Superior temporal gyrus (tissue), 1 donor: ENCODE data around the gene OPTC.
"Not testable (repeated sequence)": the region's sequence is repeated elsewhere in the genome, so short reads cannot be mapped to it uniquely, and the experiment has no call there.

Source experiments
- DNase-seq: peaks from one replicate; pipeline ENCODE4 v3.0.0-alpha.2; 2016; ENCODE audit errors: extremely low spot score

OPTC gene, protein sequence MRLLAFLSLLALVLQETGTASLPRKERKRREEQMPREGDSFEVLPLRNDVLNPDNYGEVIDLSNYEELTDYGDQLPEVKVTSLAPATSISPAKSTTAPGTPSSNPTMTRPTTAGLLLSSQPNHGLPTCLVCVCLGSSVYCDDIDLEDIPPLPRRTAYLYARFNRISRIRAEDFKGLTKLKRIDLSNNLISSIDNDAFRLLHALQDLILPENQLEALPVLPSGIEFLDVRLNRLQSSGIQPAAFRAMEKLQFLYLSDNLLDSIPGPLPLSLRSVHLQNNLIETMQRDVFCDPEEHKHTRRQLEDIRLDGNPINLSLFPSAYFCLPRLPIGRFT

DNA sequence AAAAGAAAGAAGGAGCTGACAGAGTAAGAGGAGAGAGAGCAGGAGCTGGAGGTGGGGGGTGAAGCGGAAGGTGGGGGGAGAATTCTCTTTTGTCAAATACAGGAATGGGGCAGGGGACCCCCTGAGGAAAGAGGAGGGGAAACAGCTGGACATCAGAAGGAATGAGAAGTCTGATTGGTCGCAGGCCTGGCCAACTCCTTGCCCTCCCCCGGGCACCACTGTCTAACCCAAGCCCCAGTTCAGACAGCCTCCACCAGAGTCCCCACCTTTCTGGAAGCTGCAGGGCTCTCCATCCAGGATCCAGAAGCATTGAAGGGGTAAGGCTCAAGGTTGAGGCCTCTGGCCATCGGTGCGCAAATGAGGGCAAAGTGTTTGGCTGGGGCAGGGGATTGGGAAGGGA lies at the start of gene OPTC:
Gene OPTC (plus strand): TSS at position 253 of the 400 bp plus-strand sequence. CDS start 1,853 bp downstream, outside the sequence.
- DNase-seq, result no peak

DNA sequence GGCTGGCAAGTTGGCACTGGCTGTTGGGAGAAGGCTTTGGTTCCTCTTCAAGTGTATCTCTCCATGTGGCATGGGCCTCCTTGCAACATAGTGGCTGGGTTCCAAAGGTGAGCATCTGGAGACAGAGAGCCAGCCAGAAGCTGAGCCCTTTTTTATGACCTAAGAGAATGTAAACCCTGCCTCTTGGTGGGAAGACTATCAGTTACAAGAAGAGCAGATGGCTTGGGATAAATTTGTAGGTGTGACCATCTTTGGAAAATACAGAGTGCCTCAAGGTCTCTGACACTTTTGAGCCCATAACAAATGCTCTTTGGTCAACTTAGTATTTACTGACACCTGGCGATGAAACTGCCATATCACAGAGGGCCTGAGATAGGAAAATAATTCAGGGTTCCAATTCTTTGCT lies 49.8 kb upstream of the OPTC start:
- DNase-seq, result no peak

DNA sequence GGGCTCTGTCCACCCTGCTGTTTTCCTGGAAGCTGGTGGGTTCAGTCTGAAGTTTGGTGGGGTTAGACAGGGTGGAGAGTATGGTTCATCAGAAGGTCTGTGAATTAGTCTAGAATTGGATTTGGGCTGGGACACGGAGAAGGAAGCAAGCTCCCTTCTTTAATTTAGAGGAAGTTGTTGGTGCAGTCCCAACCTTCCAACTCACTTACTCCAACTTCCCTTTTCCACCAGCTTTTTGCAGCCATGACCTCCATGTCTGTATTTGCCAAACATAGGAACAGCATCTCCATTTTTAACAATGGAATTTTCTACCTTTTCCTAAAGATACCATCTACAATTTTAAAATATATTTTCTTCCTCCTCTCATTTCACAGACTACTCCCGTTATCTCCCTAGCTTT lies 46.8 kb upstream of the OPTC start:
- no peak for DNase-seq

DNA sequence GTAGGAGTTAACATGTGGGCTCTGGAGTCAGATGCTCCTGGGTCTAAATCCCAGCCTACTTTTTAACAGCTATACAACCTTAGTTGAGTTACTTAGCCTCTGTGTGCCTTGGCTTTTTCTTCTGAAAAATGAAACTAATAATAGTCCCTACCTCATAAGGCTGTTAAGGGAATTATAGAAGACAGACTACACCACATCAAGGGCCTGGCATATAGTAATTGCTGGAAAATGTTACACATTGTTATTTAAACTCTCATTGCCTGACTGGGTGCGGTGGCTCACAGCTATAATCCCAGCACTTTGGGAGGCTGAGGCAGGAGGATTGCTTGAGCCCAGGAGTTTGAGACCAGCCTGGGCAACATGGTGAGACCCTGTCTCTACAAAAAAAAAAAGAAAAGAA lies 46.4 kb upstream of the OPTC start:
- DNase-seq, result not testable (repeated sequence)

DNA sequence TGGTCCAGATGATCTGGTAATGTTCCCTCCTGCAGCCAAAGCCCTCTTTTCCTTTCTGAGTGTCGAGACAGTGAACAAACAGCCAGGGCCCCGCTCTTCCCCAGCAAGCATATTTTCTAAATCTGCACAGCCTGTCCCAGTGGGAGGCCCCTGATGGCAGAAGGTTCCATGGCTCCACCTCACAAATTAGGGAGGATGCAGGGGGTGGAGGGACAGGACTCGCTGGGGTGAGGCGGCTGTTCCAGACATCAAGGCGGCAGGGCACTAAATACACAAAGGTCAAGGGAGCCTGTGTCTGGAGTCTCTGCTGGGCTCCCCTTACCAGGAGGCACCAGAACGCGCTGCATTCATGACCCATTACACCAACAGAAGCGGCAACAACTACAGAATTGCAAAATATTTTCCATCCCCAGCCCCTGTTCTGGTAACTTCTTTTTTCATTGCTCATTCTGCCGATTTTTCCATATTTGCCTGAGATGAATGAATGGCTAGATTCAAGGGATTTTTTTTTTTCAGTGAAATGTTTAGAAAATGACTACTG lies 45.4 kb upstream of the OPTC start:
- no peak for DNase-seq

DNA sequence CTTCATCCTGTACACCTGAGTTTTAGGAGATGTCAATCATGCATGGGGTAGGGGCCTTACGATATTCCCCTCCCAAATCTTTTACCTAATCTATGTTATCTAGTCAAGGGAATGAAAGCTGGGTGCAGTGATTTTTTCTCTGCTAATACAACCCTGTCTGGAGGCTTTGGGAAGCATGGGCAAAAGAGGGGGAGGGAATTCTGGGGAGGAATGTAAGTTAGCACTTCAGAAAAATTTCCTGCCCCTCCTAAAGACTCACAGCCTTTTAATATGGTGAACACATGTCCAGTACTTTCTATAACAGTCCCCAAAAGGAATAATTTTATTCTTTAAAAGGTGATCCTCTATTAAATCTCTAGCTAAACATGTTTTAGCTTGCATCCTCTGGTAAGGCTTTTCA lies 44.0 kb upstream of the OPTC start:
- DNase-seq, result no peak

DNA sequence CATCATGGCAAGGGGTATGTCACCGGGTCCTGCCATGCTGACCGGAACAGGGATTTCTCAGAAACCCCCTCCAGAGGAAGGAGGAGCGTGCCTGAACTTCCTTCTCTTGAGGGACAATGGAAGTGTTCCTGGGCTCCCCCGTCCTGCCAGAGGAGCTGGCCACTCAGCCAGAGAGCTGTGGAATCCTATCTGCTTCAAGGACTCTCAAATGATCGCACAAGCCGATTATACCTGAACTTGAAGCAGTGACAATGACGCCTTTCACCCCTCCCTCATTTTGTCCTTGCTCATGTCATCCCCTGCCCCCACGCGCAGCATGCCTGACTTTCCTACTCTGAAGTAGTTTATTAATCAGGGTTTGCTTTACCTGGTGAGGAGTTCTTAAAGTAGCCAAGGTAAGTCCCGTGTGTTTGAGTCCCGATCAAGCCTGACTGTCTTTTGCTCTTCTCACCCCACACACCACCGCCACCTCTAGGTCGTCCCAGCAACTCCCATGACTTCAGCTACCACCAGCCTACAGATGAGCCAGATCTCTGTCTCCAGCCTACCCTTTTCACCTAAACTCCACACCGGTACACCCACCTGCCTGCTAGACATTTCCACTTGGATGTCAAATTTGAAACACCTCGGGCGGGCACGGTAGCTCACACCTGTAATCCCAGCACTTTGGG lies 43.3 kb upstream of the OPTC start:
- DNase-seq, result no peak

DNA sequence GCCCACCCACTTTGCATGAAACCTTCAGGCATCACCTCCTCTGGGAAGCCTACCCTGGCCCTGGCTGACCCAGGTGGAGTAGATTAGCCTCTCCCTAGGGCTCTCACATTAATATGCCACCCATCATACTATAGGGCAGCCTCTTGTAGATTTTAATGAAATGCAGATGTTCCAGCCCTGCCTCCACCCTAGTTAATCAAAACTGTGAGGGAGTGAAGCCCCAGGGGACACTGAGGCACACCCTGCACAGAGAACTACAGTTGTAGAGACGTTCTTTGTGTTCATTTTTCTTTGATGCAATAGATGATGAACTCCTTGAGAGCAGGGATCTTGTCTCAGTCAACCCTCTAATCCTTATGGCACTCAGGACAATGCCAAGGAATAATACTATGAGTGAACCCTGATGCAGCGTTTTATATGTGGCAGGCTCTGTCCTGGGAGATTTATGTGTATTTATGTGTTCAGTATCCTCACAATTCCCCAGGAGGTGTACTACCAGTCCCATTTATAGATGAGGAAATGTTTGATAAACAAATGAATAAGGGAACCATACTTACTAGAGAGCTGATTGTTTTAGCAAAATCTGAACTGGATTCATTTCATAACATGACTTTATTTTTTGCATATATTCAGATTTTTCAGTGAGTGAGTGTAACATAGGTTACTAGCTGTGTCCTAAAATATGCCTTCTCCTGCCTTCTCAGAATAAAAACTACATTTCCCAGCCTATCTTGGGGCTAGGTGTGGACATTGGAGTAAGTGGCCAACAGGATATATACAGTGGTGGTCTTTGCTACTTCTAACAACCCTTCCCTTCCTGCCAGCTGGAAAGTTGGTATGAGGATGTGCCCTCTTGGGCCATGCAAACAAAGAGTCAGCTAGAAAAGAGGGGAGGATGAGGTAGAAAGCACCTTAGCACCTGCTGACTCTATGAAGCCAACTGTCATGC lies 41.8 kb upstream of the OPTC start:
- DNase-seq, result no peak

DNA sequence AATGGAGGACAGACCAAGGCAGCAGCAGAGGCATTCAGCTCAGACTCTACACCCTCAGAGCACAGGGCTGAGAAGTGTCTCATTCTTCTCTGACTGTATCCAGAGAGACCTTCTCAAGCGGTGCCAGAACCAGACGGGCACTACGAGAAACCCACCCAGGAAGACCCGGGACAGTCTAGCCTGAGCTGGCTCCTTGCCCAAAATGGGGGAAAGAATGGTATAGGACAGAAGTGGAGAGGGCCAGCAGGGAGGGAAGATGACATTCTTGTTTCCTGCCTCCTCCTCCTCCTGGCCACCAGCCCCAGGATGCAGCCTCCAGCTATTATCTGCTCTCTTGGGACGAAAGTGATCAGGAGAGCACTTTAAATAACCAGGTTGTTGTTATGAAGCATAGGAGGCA lies 40.9 kb upstream of the OPTC start:
- DNase-seq, result no peak

DNA sequence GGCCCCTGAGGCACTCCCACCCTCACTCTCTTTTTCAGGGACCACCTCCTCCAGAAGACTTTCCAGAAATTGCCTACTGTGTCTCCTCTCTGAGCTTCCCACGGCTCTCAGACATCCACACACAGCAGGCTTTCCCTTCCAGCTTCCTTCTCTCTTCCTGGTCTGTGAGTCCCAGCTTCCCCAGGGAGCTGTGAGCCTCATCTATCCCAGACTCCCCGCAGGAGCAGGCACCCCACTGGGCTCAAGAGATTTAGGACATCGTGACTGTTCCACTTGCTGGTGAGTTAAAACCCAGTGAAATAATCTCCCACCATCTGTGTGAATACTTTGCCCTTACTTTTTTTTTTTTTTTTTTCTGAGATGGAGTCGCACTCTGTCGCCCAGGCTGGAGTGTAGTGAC lies 40.3 kb upstream of the OPTC start:
- DNase-seq, result no peak

DNA sequence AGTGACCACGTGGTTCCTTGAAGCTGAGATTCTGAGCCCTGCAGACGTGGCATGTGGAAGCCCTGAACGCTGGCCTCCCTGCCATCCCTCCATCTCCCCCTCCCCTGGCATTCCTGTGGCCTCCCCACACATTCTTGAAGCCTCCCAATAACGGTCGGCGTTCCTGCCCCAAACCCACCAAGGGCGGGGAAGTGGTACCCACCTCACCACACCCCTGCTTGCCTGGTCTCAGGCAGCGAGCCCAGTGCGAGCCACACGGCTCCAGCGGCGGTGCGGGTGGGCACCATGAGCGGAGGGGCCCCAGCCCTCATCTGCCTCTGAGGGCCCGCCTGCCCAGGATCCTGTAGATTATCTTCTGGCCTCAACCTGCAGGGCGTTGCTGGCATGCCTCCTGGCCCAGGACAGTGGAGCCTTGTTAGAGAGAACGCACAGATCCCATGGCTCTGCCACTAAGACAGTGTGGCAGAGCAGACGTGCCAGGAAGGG lies 38.9 kb upstream of the OPTC start:
- DNase-seq, result no peak

DNA sequence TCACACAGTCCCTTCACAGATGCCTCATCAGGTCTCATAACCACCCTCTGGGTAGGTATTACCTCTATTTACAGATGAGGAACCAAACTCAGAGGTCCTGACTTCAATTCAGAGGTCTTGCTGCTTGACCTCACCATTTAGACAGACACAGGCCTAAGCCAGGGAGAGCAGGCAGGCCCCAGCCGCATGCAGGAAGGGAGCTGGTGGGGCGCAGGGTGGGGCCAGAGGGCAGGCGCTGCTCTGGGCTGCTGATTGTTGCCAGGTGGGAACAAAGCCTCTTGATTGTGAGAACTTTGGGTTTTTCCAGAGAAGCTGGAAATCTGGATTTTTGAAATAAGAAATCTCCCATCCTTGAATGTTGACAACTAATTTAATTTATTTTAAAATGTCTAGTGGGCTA lies 38.2 kb upstream of the OPTC start:
- DNase-seq, result no peak

DNA sequence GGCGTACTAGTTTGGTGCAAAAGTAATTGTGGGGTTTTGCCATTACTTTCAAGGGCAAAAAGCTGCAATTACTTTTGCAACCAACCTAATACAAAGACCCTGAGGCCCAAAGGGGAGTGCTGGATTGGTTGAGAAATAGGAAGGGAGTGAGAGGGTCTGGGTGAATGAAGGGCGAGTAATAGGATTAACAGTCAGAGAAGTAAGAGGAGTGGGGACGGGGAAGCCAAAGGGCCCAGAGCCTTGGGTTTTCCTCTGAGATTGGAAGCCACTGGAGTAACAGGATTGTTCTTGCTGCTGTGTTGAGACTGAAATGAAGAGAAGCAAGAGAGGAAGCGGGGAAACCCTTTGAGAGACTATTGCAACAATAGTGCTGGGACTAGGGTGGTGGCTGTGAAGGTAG lies 37.4 kb upstream of the OPTC start:
- DNase-seq, result no peak

DNA sequence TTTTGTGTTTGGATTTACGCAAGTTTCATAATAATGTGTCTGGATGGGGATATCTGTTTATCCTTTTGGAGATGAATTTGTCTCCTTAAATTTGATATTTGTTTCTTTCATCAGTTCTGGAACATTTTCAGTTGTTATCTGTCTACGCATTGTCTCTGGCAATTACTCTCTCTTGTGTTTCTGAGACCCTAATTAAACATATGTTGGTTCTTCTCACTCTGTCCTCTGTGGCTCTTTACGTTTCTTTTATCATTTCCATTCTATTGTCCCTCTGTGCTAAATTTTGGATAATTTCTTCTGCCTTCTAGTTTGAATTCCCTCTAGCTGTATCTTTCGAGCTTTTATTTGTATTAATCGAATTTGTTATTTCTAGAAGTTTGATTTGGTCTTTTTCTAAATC lies 35.9 kb upstream of the OPTC start:
- no peak for DNase-seq

DNA sequence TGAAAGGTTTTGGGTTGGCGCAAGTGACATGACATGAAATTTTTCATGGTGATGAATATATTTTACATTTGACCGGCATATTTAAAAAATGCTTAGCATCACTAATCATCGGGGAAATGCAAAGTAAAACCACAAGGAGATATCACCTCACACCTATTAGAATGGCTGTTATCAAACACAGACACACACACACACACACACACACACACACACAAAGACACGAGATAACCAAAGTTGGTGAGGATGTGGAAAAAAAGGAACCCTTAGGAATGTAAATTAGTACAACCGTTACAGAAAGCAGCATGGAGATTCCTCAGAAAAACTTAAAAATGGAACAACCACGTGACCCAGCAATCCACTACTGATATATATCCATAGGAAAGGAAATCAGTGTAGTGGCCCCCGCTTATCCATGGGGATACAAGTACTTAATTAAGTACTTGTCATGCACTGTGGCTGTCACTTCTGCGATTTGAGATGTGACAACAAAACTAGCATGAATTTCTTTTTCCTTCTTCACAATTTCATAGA lies 34.2 kb upstream of the OPTC start:
- no peak for DNase-seq

DNA sequence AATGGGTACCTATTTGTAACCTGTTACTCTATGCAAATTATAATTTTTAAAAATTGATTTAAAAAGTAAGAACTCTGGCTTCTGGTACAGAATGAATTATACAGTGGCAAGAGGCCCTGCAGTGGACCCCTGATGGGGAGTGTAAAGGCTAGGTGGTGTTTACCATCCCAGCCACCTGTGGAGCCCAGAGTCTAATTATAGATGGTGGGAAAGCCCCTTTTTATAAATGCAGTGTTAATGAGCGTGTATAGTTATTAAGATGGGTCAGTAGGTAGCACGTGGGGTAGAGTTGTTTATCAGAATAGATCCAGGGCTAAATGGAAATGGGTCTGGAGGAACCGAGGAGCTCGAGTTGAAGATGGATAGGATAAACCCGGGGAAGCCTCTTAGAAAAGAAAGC lies 32.2 kb upstream of the OPTC start:
- DNase-seq, result no peak

DNA sequence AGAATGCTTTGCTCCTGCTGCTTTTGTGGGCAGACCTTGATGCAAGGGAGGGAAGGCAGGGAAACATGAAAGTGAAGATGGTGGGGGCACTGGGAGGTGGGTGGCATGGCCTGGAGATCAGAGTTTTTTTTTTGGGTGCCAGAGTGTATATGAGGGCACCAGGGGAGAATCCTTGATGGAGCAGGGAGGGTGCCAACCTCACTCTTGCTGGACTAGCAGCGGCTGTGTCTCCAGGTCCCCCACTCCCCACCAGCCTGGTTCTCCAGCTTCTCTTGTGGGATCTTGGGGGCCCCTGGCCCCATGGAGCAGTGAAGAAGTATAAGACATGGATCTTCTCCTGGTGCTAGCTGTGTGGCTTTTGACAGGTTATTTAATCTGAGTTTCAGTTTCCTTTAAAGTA lies 31.8 kb upstream of the OPTC start:
- no peak for DNase-seq

DNA sequence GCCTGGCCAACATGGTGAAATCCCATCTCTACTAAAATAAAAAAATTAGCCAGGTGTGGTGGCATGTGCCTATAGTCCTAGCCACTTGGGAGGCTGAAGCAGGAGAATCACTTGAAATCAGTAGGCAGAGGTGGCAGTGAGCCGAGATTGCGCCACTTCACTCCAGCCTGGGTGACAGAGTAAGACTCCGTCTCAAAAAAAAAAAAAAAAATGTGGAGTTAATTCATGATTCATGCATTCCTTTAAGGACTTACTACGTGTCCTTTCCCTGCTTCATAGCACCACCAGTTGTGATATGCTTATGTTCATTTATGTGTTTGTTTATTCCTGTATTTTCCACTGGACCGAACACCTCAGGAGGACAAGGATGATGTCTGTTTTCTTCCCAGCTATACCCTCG lies 31.1 kb upstream of the OPTC start:
- no peak for DNase-seq

DNA sequence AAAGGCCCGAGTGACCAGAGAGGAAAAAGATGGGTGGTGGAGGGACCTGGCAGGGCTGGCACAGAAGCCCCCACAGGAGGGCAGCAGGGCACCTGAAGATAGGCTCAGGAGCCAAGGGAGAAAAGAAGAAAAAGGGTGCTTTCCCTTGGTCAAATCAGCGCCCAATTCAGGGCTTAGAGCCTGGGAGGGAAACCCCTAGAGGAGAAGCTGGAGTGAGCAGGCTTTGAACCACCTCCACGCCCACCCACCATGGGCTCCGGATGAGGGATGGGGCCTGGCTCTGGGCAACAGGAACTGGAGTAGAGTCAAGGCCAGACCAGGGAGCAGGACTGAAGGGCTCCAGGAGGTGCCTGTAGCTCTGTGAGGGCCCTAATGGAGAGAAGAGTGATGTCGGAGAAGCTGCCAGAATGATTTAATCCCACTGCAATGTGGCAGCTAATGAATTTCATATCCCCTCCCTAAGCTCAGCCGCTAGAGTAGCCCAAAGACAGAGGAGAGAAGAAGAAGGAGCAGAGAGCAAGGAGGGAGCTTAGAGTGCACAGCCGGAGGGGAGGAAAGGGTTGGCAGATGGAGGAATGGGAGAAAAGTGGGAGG lies 30.4 kb upstream of the OPTC start:
- no peak for DNase-seq

DNA sequence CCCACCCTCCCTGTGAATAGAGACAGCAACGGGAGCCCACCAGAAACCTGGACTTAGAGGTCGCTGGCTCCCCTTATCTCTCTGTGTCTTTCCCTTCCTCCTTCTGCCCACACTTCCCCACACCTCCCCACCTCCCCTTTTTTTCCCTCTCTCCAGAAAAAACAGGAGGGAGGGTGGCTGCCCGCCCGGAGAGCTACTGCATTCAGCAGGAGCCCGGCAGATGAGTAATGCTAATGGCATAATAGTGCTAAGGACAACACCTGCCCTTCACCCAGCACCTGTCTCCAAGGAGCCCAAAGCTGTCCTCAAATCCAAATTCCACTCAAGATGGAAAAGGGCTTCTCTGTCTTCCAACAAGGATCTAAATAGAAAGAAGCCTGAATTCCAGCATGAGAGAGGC lies 29.7 kb upstream of the OPTC start:
- DNase-seq, result no peak

DNA sequence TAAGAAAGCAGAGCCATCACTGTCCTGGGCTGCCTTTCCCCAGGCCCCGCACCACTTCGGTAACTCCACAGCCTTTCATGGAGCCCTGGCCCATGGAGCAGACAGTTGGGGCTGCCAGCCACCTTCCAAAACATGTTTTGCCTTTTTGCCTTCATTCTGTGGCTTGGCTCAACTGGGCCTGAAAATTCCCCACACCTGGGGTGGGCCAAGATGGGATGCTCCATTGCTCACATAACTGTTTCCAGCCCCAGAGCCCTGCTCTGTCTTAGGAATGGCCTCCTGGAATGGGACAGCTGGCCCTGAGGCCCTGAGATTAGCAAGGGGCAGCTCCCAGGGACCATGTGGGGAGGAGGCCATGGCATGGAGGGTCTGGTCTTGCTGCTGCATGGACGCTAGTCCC lies 29.2 kb upstream of the OPTC start:
- no peak for DNase-seq
